ENCODE data around the gene SENP8.
"Not testable (repeated sequence)": the region's sequence is repeated elsewhere in the genome, so short reads cannot be mapped to it uniquely, and the experiment has no call there.

Gene SENP8

DNA sequence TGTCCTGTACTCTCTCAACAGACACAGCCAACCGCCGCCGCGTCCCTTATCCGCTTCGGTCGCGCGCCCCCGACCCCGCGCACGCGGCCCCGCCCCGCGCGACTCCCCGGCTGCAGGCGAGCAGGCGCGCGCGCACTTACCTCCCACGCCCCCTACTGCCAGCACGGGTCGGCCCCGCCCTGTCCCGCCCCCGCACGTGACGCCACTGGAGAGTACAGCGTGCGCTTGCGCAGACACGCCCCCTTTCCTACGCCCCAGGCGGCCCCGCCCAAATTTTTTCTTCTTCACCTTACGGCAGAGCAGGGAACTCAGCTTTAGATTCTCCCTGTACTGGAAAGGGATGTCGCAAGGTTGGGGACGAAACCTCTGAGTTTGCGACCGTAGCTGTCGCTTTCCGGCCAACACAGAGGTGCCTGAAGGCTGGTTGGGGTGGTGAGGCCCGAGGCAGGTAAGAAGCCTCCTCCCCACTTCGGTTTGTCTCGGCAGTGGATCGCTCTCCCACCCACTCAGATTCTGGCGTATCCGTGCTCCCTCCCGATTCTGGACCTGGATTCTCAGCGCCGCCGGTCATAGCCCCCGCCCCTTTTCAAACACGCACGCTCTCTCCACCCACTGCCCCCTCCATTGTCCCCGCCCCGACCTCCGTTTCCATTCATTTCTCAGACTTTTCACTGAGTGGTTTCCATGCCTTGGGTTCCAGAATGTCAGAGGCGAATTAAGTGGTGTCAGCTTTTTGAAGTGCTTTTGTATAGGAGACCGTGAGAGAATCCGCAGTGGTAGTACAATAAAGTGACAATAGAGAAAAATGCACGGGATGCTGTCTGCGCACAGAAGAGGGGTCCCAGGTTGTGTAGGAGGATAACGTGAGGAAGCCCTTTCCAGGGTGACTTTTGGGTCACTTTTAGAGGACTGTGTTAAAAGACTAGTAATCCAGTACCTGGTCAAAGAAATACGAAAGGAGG is at the start of gene SENP8, which contains the start of gene MYO9A:
SENP8 (plus strand) TSS at position 387 of the 962 bp plus-strand sequence. CDS start 21,221 bp downstream, outside the sequence.
MYO9A (minus strand) TSS at position 134 of the 962 bp plus-strand sequence. CDS start 71,587 bp downstream, outside the sequence.
- H3K9me3 ChIP-seq (ENCODE audit: control insufficient read depth, insufficient read depth, low read length) = no peaks in the 10 kb centered on the region
- no peaks in the 10 kb centered on the region for H3K36me3 ChIP-seq (ENCODE audit: insufficient read depth, low read length)
- no peaks in the 10 kb centered on the region; the same call in 1 of the 2 replicates for H3K4me1 ChIP-seq (ENCODE audit: insufficient read depth, low read length)
- peak within 1 kb of the TSS; percentile 94 for H3K9ac ChIP-seq (ENCODE audit: low read depth, low read length)

DNA sequence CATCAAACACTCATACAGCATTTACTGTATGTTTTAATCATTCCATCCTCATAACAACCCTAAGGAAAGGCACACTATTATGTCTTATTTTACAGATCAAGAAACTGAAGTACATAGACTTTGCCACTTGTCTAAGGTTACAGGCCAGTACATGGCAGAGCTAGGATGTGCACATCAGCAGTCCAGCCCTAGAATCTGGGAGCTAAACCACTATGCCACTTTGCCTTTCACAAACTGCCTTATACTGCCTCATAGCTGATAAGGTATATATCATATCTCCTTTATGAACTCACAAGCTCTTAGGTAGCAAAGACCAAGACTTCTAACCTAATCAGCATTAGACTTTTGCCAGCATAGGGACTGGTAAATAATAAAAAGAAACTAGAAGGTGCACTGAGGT is 49.3 kb upstream of the SENP8 start:
- Histone ChIP-seq H3K9me3 (ENCODE audit: control insufficient read depth, insufficient read depth, low read length) (no peaks in the 10 kb centered on the region), H3K36me3 (ENCODE audit: insufficient read depth, low read length) (no peaks in the 10 kb centered on the region), H3K9ac (ENCODE audit: low read depth, low read length) (no peak overlapping the region), H3K4me1 (ENCODE audit: insufficient read depth, low read length) (no peaks in the 10 kb centered on the region)

DNA sequence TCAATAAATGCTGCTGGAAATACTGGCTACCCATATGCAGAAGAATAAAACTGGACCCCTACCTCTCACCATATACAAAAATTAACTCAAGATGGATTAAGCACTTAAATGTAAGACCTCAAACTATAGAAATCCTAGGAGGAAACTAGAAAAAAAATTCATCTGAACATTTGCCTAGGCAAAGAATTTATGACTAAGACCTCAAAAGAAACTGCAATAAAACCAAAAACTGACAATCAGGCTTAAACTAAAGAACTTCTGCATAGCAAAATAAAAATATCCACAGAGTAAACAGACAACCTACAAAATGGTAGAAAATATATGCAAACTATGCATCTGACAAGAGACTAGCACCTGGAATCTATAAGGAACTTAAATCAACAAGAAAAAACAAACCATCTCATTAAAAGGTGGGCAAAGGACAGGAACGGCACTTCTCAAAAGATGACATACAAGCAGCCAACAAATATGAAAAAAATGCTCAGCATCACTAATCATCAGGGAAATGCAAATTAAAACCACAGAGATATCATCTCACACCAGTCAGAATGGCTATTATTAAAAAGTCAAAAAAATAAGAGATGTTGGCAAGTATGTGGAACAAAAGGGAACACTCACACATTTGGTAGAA is 47.3 kb upstream of the SENP8 start:
- no peak overlapping the region for H3K9ac ChIP-seq (ENCODE audit: low read depth, low read length)
- H3K9me3 ChIP-seq (ENCODE audit: control insufficient read depth, insufficient read depth, low read length) = no peaks in the 10 kb centered on the region
- H3K36me3 ChIP-seq (ENCODE audit: insufficient read depth, low read length) = no peaks in the 10 kb centered on the region
- H3K4me1 ChIP-seq (ENCODE audit: insufficient read depth, low read length) = no peaks in the 10 kb centered on the region

DNA sequence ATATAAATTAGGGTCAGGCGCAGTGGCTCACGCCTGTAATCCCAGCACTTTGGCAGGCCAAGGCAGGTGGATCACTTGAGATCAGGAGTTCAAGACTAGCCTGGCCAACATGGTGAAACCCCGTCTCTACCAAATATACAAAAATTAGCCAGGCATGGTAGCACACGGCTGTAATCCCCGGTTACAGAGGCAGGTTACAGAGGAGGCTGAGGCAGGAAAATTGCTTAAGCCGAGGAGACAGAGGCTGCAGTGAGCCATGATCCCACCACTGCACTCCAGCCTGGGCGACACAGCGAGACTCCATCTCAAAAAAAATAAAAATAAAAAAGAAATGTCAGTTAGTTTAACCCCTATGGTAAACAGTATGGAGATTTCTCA is 46.8 kb upstream of the SENP8 start:
- not testable (repeated sequence) for H3K4me1 ChIP-seq (ENCODE audit: insufficient read depth, low read length); H3K9me3 ChIP-seq (ENCODE audit: control insufficient read depth, insufficient read depth, low read length); H3K9ac ChIP-seq (ENCODE audit: low read depth, low read length); H3K36me3 ChIP-seq (ENCODE audit: insufficient read depth, low read length)

DNA sequence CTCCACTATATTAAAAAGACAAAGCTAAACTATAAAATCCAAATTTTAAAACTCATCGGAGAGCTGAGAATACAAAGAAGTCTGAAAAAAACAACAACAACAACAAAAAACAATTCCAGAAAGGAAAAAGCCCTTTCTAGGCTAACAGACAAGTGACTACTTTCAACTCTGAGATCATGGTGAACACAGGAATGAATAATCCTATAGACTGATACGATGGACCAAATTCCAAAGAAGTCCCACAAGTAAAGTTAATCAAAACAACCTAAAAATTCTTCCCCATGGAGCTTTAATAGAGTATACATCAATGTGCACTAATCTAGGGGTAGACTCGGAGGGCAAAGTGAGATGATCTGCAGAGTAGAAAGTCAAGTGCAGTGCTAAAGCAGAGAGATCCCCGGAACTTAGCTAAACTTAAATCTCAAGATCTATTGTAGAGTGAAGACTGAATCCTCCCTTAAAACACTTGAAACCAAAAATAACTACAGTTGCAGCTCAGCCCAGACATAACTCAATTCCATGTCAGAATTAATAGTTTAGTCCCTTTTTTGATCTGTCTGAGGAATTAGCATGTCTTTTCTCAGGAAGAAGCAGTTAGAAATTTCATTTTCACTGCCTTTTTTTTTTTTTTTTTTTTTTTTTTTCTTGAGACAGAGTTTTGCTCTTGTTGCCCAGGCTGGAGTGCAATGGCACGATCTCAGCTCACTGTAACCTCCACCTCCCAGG is 43.7 kb upstream of the SENP8 start:
- Histone ChIP-seq H3K9me3 (ENCODE audit: control insufficient read depth, insufficient read depth, low read length) (no peaks in the 10 kb centered on the region), H3K9ac (ENCODE audit: low read depth, low read length) (no peak overlapping the region), H3K4me1 (ENCODE audit: insufficient read depth, low read length) (no peaks in the 10 kb centered on the region), H3K36me3 (ENCODE audit: insufficient read depth, low read length) (no peaks in the 10 kb centered on the region)

DNA sequence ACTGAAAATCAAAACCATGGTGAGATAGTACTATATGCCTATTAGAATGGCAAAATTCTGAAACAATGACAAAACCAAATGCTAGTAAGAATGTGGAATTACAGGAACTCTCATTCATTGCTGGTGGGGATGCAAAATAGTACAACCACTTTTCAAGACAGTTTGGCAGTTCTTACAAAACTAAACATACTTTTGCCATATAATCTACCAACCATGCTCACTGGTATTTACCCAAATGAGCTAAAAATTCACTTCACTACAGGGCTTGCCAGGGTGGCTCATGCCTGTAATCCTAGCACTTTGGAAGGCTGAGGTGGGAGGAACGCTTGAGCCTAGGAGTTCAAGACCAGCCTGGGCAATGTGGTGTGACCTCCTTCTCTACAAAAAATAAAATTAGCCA is 40.3 kb upstream of the SENP8 start:
- Histone ChIP-seq H3K4me1 (ENCODE audit: insufficient read depth, low read length) (no peaks in the 10 kb centered on the region), H3K36me3 (ENCODE audit: insufficient read depth, low read length) (no peaks in the 10 kb centered on the region), H3K9me3 (ENCODE audit: control insufficient read depth, insufficient read depth, low read length) (no peaks in the 10 kb centered on the region; the same call in 1 of the 2 replicates), H3K9ac (ENCODE audit: low read depth, low read length) (no peak overlapping the region)

DNA sequence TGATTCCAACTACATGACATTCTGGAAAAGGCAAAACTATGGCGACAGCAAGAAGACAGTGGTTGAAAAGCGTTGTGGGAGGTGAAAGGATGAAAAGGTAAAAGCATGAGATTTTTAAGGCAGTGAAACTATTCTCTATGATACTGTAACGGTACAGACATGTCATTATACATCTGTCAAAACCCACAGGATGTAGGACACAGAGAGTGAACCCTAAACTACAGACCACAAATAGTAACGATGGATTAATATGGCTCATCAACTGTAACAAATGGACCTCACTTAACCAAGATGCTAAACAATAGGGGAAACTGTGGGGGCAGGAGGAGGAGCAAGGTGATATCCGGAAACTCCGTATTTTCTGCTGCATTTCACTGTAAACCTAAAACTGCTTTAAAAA is 39.3 kb upstream of the SENP8 start:
- Histone ChIP-seq H3K4me1 (ENCODE audit: insufficient read depth, low read length) (no peaks in the 10 kb centered on the region), H3K9ac (ENCODE audit: low read depth, low read length) (no peak overlapping the region), H3K9me3 (ENCODE audit: control insufficient read depth, insufficient read depth, low read length) (no peaks in the 10 kb centered on the region; the same call in 1 of the 2 replicates), H3K36me3 (ENCODE audit: insufficient read depth, low read length) (no peaks in the 10 kb centered on the region)

DNA sequence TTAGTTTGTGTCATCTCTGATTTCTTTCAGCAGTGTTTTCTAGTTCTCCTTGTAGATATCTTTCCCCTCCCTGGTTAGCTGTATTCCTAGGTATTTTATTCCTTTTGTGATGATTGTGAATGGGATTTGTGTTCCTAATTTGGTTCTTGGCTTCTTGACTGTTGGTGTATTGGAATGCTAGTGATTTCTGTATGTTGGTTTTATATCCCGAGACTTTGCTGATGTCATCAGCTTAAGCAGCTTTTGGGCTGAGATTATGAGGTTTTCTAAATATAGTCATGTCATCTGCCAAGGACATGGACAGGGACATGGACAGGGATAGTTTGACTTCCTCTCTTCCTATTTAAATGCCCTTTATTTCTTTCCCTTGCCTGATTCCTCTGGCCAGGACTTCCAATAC is 36.0 kb upstream of the SENP8 start:
- Histone ChIP-seq H3K9ac (ENCODE audit: low read depth, low read length) (no peak overlapping the region), H3K4me1 (ENCODE audit: insufficient read depth, low read length) (no peaks in the 10 kb centered on the region), H3K9me3 (ENCODE audit: control insufficient read depth, insufficient read depth, low read length) (peaks cover 3% of the 10 kb centered on the region; the same call in 1 of the 2 replicates)

DNA sequence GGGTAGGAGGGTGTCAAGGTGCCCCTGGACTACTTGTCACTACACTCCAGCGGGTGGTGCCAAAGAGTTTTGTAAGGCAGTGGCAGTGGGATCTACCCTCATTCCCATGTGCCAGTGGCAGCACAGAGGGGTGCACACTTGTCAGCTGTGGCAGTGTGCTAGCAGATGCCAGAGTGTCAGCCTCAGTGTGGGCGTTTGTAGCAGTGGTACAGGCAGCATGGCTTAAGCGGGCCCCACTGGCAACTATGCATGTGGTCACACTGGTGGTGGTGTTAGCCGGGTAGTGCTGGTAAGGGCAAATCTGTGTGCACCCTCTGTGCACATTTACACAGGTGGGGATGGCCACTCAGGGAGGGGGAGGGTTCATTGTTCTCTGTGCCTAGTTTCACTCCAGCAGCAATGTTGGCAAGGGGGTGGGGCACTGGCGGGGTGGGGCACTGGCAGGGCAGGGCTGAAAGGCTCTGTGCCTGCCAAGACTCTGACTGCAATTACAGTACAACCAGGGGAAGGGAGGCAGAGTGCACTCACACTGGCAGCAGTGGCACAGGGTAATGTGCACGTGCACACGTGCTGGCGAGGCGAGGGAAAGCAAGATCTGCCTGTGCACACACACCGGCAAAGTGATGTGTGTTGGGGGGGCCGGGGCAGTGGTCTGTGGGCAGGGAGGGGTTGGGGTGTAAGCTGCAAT is 32.0 kb upstream of the SENP8 start:
- Histone ChIP-seq H3K36me3 (ENCODE audit: insufficient read depth, low read length) (no peaks in the 10 kb centered on the region), H3K9ac (ENCODE audit: low read depth, low read length) (no peak overlapping the region), H3K9me3 (ENCODE audit: control insufficient read depth, insufficient read depth, low read length) (peaks cover 3% of the 10 kb centered on the region; the same call in 1 of the 2 replicates), H3K4me1 (ENCODE audit: insufficient read depth, low read length) (no peaks in the 10 kb centered on the region)

More for the DNA sequence above, 36.0 kb upstream of the SENP8 start:
- H3K36me3 ChIP-seq (ENCODE audit: insufficient read depth, low read length) = no peaks in the 10 kb centered on the region

DNA sequence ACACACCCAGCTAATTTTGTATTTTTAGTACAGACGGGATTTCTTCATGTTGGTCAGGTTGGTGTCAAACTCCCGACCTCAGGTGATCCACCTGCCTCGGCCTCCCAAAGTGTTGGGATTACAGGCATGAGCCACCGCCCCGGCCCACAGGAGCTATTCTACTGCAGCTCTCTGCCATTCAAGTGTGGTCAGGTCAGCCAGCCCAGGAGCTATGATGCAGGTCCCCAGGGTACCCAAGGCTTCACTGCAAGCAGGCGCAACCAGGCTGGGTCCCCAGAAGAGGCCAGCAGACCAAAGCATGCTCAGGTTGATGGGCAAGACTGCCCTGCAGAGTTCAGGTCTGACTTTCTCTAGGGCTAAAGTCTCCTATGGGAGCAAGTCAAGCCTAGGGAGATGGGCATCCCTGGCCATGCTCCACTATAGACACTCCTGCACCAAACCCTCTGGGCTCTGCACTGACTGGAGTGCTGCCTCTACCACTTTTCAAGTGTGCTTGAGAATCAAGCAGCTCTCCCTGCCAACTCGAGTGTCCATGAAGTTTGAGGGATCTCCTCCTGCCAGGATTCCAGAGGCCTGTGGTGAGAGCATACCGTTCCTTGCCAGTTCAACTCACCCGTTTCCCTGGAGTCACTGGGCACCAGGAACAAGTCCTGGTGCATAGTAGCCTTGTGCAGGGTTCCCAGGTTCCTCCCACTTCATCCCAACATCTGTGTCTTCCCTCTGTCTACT is 31.1 kb upstream of the SENP8 start:
- Histone ChIP-seq H3K9ac (ENCODE audit: low read depth, low read length) (no peak overlapping the region), H3K36me3 (ENCODE audit: insufficient read depth, low read length) (no peaks in the 10 kb centered on the region), H3K4me1 (ENCODE audit: insufficient read depth, low read length) (no peaks in the 10 kb centered on the region), H3K9me3 (ENCODE audit: control insufficient read depth, insufficient read depth, low read length) (peaks cover 3% of the 10 kb centered on the region; the same call in 1 of the 2 replicates)

DNA sequence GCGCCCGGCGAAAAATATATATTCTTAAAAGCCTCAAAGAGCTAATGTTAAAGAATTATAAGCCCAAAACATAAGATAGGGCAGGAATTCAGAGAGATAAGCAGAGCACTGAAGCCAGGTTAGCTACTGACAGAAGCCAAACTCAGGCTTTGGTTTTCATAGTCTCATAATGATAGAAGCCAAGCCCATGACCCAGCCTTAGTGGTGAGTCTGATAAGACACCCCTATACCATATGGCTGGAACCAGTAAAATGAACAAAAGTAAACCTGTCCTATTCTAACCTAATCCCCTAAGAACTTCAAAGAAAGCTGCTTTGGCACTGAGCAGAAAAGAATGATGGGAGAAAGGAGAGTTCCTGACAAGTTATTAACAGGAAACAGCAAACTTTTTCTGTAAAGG is 26.2 kb upstream of the SENP8 start:
- H3K9me3 ChIP-seq (ENCODE audit: control insufficient read depth, insufficient read depth, low read length) = no peaks in the 10 kb centered on the region
- H3K36me3 ChIP-seq (ENCODE audit: insufficient read depth, low read length) = no peaks in the 10 kb centered on the region
- H3K4me1 ChIP-seq (ENCODE audit: insufficient read depth, low read length) = no peaks in the 10 kb centered on the region
- H3K9ac ChIP-seq (ENCODE audit: low read depth, low read length) = no peak overlapping the region

DNA sequence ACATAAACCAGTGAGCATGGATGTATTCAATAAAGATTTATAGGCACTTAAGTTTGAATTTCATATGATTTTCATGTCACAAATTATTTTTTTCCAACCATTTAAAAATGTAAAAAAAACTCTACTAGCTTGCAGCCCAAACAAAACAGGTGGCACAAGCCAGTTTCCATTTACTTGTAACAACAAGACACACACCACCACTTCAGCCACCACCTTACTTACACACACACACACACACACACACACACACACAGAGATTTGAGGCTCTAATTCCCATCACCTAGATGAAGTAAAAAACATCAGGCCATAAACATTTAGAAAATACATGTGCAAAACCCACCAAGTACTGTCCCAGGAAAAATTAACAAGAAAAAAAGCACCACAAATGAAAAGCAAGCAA is 25.5 kb upstream of the SENP8 start:
- Histone ChIP-seq H3K4me1 (ENCODE audit: insufficient read depth, low read length) (no peaks in the 10 kb centered on the region), H3K9ac (ENCODE audit: low read depth, low read length) (no peak overlapping the region), H3K36me3 (ENCODE audit: insufficient read depth, low read length) (no peaks in the 10 kb centered on the region)

DNA sequence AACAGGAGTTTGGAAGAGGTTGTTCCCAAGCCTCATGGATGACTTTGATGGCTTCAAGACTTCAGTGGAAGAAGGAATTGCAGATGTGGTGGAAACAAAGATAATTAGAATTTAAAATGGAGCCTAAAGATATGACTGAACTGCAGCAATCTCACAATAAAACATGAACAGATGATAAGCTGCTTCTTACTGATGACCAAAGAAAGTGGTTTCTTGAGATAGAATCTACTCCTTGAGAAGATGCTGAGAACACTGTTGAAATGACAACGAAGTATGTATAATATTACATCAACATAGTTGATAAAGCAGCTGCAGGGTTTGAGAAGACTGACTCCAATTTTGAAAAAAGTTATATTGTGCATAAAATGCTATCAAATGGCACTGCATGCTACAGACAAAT is 21.4 kb upstream of the SENP8 start:
- no peaks in the 10 kb centered on the region for H3K36me3 ChIP-seq (ENCODE audit: insufficient read depth, low read length)
- no peaks in the 10 kb centered on the region for H3K4me1 ChIP-seq (ENCODE audit: insufficient read depth, low read length)
- H3K9ac ChIP-seq (ENCODE audit: low read depth, low read length) = no peak overlapping the region
- H3K9me3 ChIP-seq (ENCODE audit: control insufficient read depth, insufficient read depth, low read length) = no peaks in the 10 kb centered on the region

More for the DNA sequence above, 25.5 kb upstream of the SENP8 start:
- H3K9me3 ChIP-seq (ENCODE audit: control insufficient read depth, insufficient read depth, low read length) = no peaks in the 10 kb centered on the region
